ENCODE data around the gene ZRANB3. TPM values are rescaled to one million over a fixed set of nuclear protein-coding genes. Genes with fewer than 3 reads are reported as not detected.

ZRANB3 gene
- total RNA-seq, 1 experiment from 2014 or later: 15.9 TPM

Other genes starting within 250 kb of the ZRANB3 start
- gene R3HDM1, start 266 bp upstream of the ZRANB3 start, total RNA-seq (2021): 58.4 to 60.4 TPM (median 59.9 TPM) in 3 replicates
- gene UBXN4, start 210.6 kb upstream of the ZRANB3 start, total RNA-seq (2021): 64.3 to 73.9 TPM (median 68.1 TPM) in 3 replicates